Endothelial cell of umbilical vein (primary cell): Measurements from ENCODE around the gene CAMSAP1. TPM values are rescaled to one million over a fixed set of nuclear protein-coding genes. Genes with fewer than 3 reads are reported as not detected.
A peak's percentile ranks its signal among the peaks of the same experiment; 100 is the strongest.

Experiments
- BruUV-seq: library from RNA; stranded (reverse); fragments of 400-500 nt; replicated peaks from 2 replicates; lab custom pipeline; 2021; lab: Mats Ljungman, UMichigan
- CTCF ChIA-PET: fragments of 300-600, 350-600 bp; sonication (Branson Sonifier 250); formaldehyde crosslinking; loops from one replicate; lab custom pipeline; 2021; ENCODE audit warnings: antibody characterized with exemption, inconsistent platforms; lab: Charles Lee
- POLR2A ChIA-PET: fragments of 300-600, 350-600 bp; sonication (Branson Sonifier 250); formaldehyde crosslinking; loops from one replicate; lab custom pipeline; 2021; ENCODE audit warnings: antibody characterized with exemption, inconsistent platforms; lab: Charles Lee
- DNase-seq: peaks from one replicate; pipeline ENCODE4 v3.0.0-alpha.2; 2011; ENCODE audit warnings: low read depth, low spot score
- FAIRE-seq: peaks from 2 replicates; lab custom pipeline; 2011; peaks lifted over from hg19 to GRCh38; lab: Jason Lieb, UNC
- H2AFZ ChIP-seq: 2 replicates; pipeline ENCODE4 v1.6.0; 2012; ENCODE audit warnings: low read depth, low read length, control low read depth, inconsistent platforms
- H3K27ac ChIP-seq: 2 replicates; pipeline ENCODE4 v1.5.1; 2011; ENCODE audit warnings: low read depth, mild to moderate bottlenecking, control low read depth, low read length, moderate library complexity; ENCODE audit not compliant: insufficient read depth
- H3K27me3 ChIP-seq, 2 experiments: 2 replicates each; pipeline versions ENCODE4 v1.6.0 to v1.6.1; 2011; ENCODE audit warnings: low read length in 2 of 2, mixed read lengths in 1 of 2; ENCODE audit not compliant: control insufficient read depth in 2 of 2, insufficient read depth in 2 of 2
- H3K36me3 ChIP-seq, 2 experiments: 2 replicates in 1 of 2; 3 replicates in 1 of 2; pipeline ENCODE4 v1.5.1; 2011; ENCODE audit warnings: low read length in 2 of 2, mild to moderate bottlenecking in 1 of 2, moderate library complexity in 1 of 2; ENCODE audit not compliant: control insufficient read depth in 2 of 2, insufficient read depth in 2 of 2; ENCODE audit errors: extremely low read depth in 1 of 2
- H3K4me1 ChIP-seq: 3 replicates; pipeline ENCODE4 v1.5.1; 2011; ENCODE audit warnings: mild to moderate bottlenecking, low read length; ENCODE audit not compliant: control insufficient read depth, insufficient read depth; ENCODE audit errors: extremely low read depth
- H3K4me2 ChIP-seq: 2 replicates; pipeline ENCODE4 v1.6.1; 2011; ENCODE audit warnings: low read length, control low read depth, mixed read lengths; ENCODE audit not compliant: insufficient read depth
- H3K4me3 ChIP-seq, 3 experiments: fragments of 200-600 bp in 1 of 3; sonication (generic), shearing (Covaris generic) in 1 of 3; replicated peaks in 1 of 3; 2 replicates each; pipeline ENCODE4 v1.5.1; 2011 to 2016; ENCODE audit warnings: control low read depth in 3 of 3, low read length in 3 of 3, mild to moderate bottlenecking in 2 of 3, inconsistent platforms in 1 of 3, low read depth in 1 of 3, moderate library complexity in 1 of 3; ENCODE audit not compliant: insufficient read depth in 1 of 3
- H3K79me2 ChIP-seq: 2 replicates; pipeline ENCODE4 v1.6.0; 2012; ENCODE audit warnings: low read length, inconsistent platforms; ENCODE audit not compliant: control insufficient read depth, insufficient read depth
- H3K9ac ChIP-seq: replicated peaks from 2 replicates; pipeline ENCODE3; 2011; ENCODE audit warnings: low read length, control low read depth; ENCODE audit not compliant: insufficient read depth; ENCODE audit errors: extremely low read depth
- H3K9me1 ChIP-seq: replicated peaks from 3 replicates; pipeline ENCODE4 v1.6.0; 2011; ENCODE audit warnings: mild to moderate bottlenecking, low read length; ENCODE audit not compliant: control insufficient read depth, insufficient read depth; ENCODE audit errors: extremely low read depth
- H3K9me3 ChIP-seq: replicated peaks from 2 replicates; pipeline ENCODE4 v1.5.1; 2012; ENCODE audit warnings: low read length, inconsistent platforms; ENCODE audit not compliant: control insufficient read depth, insufficient read depth
- H4K20me1 ChIP-seq: replicated peaks from 2 replicates; pipeline ENCODE3; 2011; ENCODE audit warnings: mild to moderate bottlenecking, low read length; ENCODE audit not compliant: control insufficient read depth, insufficient read depth; ENCODE audit errors: extremely low read depth
- CTCF ChIP-seq, 2 donors: IDR thresholded peaks; 1 replicate in 1 of 2; 2 replicates in 1 of 2; pipeline ENCODE4 v1.5.1; 2011; ENCODE audit warnings: low read length in 2 of 2, mild to moderate bottlenecking in 2 of 2, moderate library complexity in 2 of 2, control low read depth in 1 of 2, inconsistent platforms in 1 of 2, low read depth in 1 of 2; ENCODE audit not compliant: insufficient read depth in 1 of 2; ENCODE audit errors: extremely low read depth in 1 of 2
- EZH2 ChIP-seq: IDR thresholded peaks from 2 replicates; pipeline ENCODE4 v1.6.1; 2012; ENCODE audit warnings: borderline replicate concordance, low read depth, mild to moderate bottlenecking, moderate library complexity, low read length, inconsistent platforms; ENCODE audit not compliant: severe bottlenecking
- FOS ChIP-seq: IDR thresholded peaks from 2 replicates; pipeline ENCODE4 v1.6.1; 2011; ENCODE audit warnings: mild to moderate bottlenecking, low read length, moderate library complexity, borderline replicate concordance; ENCODE audit not compliant: insufficient read depth
- dilution Hi-C: fragments of 300-500 bp; cut with MboI; formaldehyde crosslinking; loops from one replicate; pipeline ENCODE4 v1.15.0; 2019; ENCODE audit warnings: low sequenced_read_pairs; ENCODE audit not compliant: extremely low pct_ligation_motif_present
- intact Hi-C: fragments of 100-400 bp; cut with micrococcal nuclease; formaldehyde crosslinking; loops from one replicate; pipeline ENCODE4 v1.10.0; 2022
- polyA plus RNA-seq, 4 experiments: library from polyadenylated mRNA; depleted of rRNA in 3 of 4; stranded (reverse) in 3 of 4; unstranded in 1 of 4; fragments of >200 nt; gene quantifications; 2 replicates each; pipeline versions ENCODE4 v1.2.1 to v1.2.3, GENCODE V29; 2011 to 2012; ENCODE audit warnings: missing spikeins in 1 of 4
- total RNA-seq: library from RNA; stranded (reverse); gene quantifications from 2 replicates; pipeline ENCODE4 v1.2.3, GENCODE V29; 2021

CAMSAP1 gene
- total and polyA plus RNA-seq, 2 donors (not counting 3 experiments of a cell fraction or from before 2014, with no cell fraction given), result 8.1 to 25.5 TPM

GRCh38 chr9:135797507-135798262 lies 109.7 kb downstream of the CAMSAP1 start:
- H4K20me1 ChIP-seq, result no peaks in the 10 kb centered on the region
- no TSS peak for BruUV-seq
- CTCF ChIA-PET, result interaction anchor here (0.6 to 4.9 kb wide), 7 partner anchors 10 to 325 kb away, joined by 3 to 26 read pairs (median 4); no protein-coding TSS in a partner anchor
- no peaks in the 10 kb centered on the region for H3K9me3 ChIP-seq
- H3K36me3 ChIP-seq, result no peaks in the 10 kb centered on the region
- peak; percentile 29 for DNase-seq
- no peak overlapping the region for H3K27ac ChIP-seq
- no peak overlapping the region for H3K4me3 ChIP-seq
- H3K9ac ChIP-seq, result no peak overlapping the region
- TF ChIP-seq EZH2 (no peak), CTCF (IDR thresholded peaks at IDR 0.05; ENCODE audit: extremely low read depth in 1 of 2, insufficient read depth in 1 of 2, low read depth in 1 of 2, low read length in 2 of 2) (peak; percentile 88 to 91), FOS (no peak)
- no peak overlapping the region for H2AFZ ChIP-seq
- peaks cover 4% of the 10 kb centered on the region for H3K4me1 ChIP-seq
- POLR2A ChIA-PET, result no interaction called here
- dilution Hi-C loops, result no loop called here
- peak; percentile 70 for FAIRE-seq
- no peaks in the 10 kb centered on the region for H3K79me2 ChIP-seq
- H3K27me3 ChIP-seq, result no peaks in the 10 kb centered on the region
- intact Hi-C loops, result loop anchor here (1.0 to 5.0 kb wide), 3 partner anchors 163 to 326 kb away; partner anchors contain the start of gene UBAC1
- H3K4me2 ChIP-seq, result no peak overlapping the region
- no peaks in the 10 kb centered on the region for H3K9me1 ChIP-seq
